Measurements from ENCODE around the gene MDC1. TPM values are rescaled to one million over a fixed set of nuclear protein-coding genes. Genes with fewer than 3 reads are reported as not detected.

Gene MDC1
- total RNA-seq, 1 donor = 4.7 TPM

GRCh38 chr6:30743099-30744053, 26.3 kb upstream of the MDC1 start:
- peak; percentile 43 for DNase-seq (ENCODE audit: low read depth)
- no peak for TF ChIP-seq CTCF (IDR thresholded peaks at IDR 0.05; ENCODE audit: insufficient read depth, low read depth, low read length)
- H3K4me3 ChIP-seq (ENCODE audit: low read depth, low read length) = peak overlapping the region; percentile 91

GRCh38 chr6:30742316-30743098, 25.4 kb upstream of the MDC1 start, which contains the start of gene FLOT1:
Gene FLOT1, minus strand, starts transcription at chr6:30742687. Its CDS starts 498 bp downstream, at chr6:30742189.
- TF ChIP-seq CTCF (IDR thresholded peaks at IDR 0.05; ENCODE audit: insufficient read depth, low read depth, low read length) = no peak
- DNase-seq (ENCODE audit: low read depth) = peak; percentile 99
- H3K4me3 ChIP-seq (ENCODE audit: low read depth, low read length) = peak within 1 kb of the TSS; percentile 91

- no peak for DNase-seq (ENCODE audit: low read depth)
- no peak for TF ChIP-seq CTCF (IDR thresholded peaks at IDR 0.05; ENCODE audit: insufficient read depth, low read depth, low read length)
- peak overlapping the region; percentile 91 for H3K4me3 ChIP-seq (ENCODE audit: low read depth, low read length)
These were observed 24.8 kb upstream of the MDC1 start for GRCh38 chr6:30741789-30742315.

GRCh38 chr6:30741063-30741779, 24.1 kb upstream of the MDC1 start:
- H3K4me3 ChIP-seq (ENCODE audit: low read depth, low read length) = peak overlapping the region; percentile 91
- no peak for TF ChIP-seq CTCF (IDR thresholded peaks at IDR 0.05; ENCODE audit: insufficient read depth, low read depth, low read length)
- no peak for DNase-seq (ENCODE audit: low read depth)

GRCh38 chr6:30740540-30740870, 23.4 kb upstream of the MDC1 start:
- no peak for DNase-seq (ENCODE audit: low read depth)

More at GRCh38 chr6:30740540-30740870, 23.4 kb upstream of the MDC1 start:
- TF ChIP-seq CTCF (IDR thresholded peaks at IDR 0.05; ENCODE audit: insufficient read depth, low read depth, low read length) = no peak
- H3K4me3 ChIP-seq (ENCODE audit: low read depth, low read length) = no peak overlapping the region
